ENCODE data around the gene SPON2. TPM values are rescaled to one million over a fixed set of nuclear protein-coding genes. Genes with fewer than 3 reads are reported as not detected.

Gene SPON2
- total and polyA plus RNA-seq, 7 donors, result 4.1 to 18.5 (median 6.8) TPM

GRCh38 chr4:1204828-1205585 is 32.6 kb upstream of the SPON2 start:
- Histone ChIP-seq H3K4me3 (no peak overlapping the region), H3K9me3 (no peaks in the 10 kb centered on the region), H3K36me3 (ENCODE audit: insufficient read depth in 1 of 2, low read depth in 1 of 2) (no peaks in the 10 kb centered on the region), H3K27me3 (ENCODE audit: insufficient read depth in 3 of 3, low read length in 2 of 3) (no peaks in the 10 kb centered on the region), H3K4me1 (peaks cover 33% of the 10 kb centered on the region), H3K27ac (no peak overlapping the region)
- DNase-seq (peak; percentile 22 to 56), ATAC-seq (no peak)
- intact Hi-C loops (cut with DNase I), result no loop called here
- TF ChIP-seq, protein P1, sequence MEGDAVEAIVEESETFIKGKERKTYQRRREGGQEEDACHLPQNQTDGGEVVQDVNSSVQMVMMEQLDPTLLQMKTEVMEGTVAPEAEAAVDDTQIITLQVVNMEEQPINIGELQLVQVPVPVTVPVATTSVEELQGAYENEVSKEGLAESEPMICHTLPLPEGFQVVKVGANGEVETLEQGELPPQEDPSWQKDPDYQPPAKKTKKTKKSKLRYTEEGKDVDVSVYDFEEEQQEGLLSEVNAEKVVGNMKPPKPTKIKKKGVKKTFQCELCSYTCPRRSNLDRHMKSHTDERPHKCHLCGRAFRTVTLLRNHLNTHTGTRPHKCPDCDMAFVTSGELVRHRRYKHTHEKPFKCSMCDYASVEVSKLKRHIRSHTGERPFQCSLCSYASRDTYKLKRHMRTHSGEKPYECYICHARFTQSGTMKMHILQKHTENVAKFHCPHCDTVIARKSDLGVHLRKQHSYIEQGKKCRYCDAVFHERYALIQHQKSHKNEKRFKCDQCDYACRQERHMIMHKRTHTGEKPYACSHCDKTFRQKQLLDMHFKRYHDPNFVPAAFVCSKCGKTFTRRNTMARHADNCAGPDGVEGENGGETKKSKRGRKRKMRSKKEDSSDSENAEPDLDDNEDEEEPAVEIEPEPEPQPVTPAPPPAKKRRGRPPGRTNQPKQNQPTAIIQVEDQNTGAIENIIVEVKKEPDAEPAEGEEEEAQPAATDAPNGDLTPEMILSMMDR (IDR thresholded peaks at IDR 0.05), result no peak
- 65 to 80% (median 67%) methylated on average over 25 of the region's 25 CpGs for WGBS, 3 donors

DNA sequence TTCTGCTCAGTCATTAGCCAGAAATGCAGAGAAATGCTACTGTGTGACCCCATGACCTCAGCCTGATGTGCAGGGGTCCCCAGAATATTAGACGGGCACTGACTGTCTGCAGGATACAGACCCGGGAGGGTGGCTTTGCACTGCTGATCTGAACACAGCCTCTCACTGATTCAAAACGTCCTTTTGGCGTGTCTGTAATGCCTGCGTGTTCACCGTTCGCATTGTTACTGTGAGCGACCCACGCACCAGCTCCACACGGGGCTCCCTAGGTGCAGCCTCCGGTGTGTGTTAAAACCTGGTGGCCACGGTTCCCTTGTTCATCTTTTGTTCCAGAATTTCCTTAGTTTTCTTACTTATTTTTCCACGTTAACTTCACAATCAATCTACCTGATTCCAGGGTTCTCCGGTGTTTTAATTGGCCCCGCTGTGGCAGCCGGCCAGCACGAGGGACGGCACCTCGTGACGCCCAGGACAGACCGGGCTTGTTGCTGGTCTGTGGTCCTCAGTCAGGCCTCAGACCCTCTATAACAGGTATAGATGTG is 32.0 kb upstream of the SPON2 start:
- ATAC-seq (no peak), DNase-seq (peak in 1 of 2 donors; percentile 10)
- 84 to 90% (median 85%) methylated on average over 21 of the region's 21 CpGs for WGBS, 3 donors
- Histone ChIP-seq H3K36me3 (ENCODE audit: insufficient read depth in 1 of 2, low read depth in 1 of 2) (no peaks in the 10 kb centered on the region), H3K9me3 (no peaks in the 10 kb centered on the region), H3K4me1 (peaks cover 27% of the 10 kb centered on the region), H3K4me3 (no peak overlapping the region), H3K27ac (no peak overlapping the region), H3K27me3 (ENCODE audit: insufficient read depth in 3 of 3, low read length in 2 of 3) (no peaks in the 10 kb centered on the region)
- TF ChIP-seq, protein P1 (IDR thresholded peaks at IDR 0.05), result no peak
- intact Hi-C loops (cut with DNase I), result no loop called here

- Histone ChIP-seq H3K4me3 (no peak overlapping the region), H3K36me3 (ENCODE audit: insufficient read depth in 1 of 2, low read depth in 1 of 2) (no peaks in the 10 kb centered on the region), H3K27me3 (ENCODE audit: insufficient read depth in 3 of 3, low read length in 2 of 3) (no peaks in the 10 kb centered on the region), H3K27ac (no peak overlapping the region), H3K9me3 (no peaks in the 10 kb centered on the region), H3K4me1 (peaks cover 15% of the 10 kb centered on the region)
- ATAC-seq (no peak), DNase-seq (no peak)
- 74 to 82% (median 78%) methylated on average over 13 of the region's 13 CpGs for WGBS, 3 donors
- TF ChIP-seq, protein P1 (IDR thresholded peaks at IDR 0.05), result no peak
- intact Hi-C loops (cut with DNase I), result no loop called here
Measured at GRCh38 chr4:1203026-1203616, 30.7 kb upstream of the SPON2 start.

DNA sequence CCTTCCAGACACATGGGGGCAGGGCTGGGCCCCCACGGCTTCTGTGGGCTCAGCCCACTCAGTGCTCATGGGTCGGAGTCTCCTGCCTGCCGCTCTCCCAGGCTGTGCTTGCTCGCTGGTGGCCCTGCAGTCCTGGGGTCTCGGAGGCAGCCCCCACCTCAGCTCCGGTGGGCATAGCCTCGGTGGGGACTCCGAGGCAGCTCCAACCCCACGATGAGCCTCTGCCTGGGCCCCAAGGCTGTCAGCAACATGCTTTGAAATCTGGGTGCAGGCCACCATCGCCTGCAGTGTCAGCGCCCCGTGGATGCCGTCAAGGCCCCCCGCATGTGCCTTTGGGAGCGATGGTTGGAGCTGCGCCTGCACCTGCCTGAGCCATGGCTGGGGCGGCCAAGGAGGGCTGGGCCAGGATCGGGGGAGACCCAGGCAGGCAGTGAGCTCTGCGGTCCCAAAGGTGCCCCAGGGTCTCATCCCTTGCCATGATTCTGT is 30.2 kb upstream of the SPON2 start:
- DNase-seq, result peak in 1 of 2 donors; percentile 16
- H3K27ac ChIP-seq, result no peak overlapping the region
- 88 to 93% (median 90%) methylated on average over 19 of the region's 19 CpGs for WGBS, 3 donors

More for the DNA sequence above, 30.2 kb upstream of the SPON2 start:
- ATAC-seq, result no peak
- Histone ChIP-seq H3K4me1 (peaks cover 11% of the 10 kb centered on the region), H3K9me3 (no peaks in the 10 kb centered on the region), H3K4me3 (no peak overlapping the region), H3K36me3 (ENCODE audit: insufficient read depth in 1 of 2, low read depth in 1 of 2) (no peaks in the 10 kb centered on the region), H3K27me3 (ENCODE audit: insufficient read depth in 3 of 3, low read length in 2 of 3) (no peaks in the 10 kb centered on the region)
- intact Hi-C loops (cut with DNase I), result no loop called here
- TF ChIP-seq, protein P1 (IDR thresholded peaks at IDR 0.05), result no peak

Data from psoas muscle (tissue), 8 donors.